ENCODE measurements around the gene SCRN3. TPM values are rescaled to one million over a fixed set of nuclear protein-coding genes. Genes with fewer than 3 reads are reported as not detected.

SCRN3 gene
- total and polyA plus RNA-seq, 8 donors: 4.3 to 39.7 (median 14.5) TPM

- peaks cover 8 to 70% (median 48%) of the 10 kb centered on the region in 4 donors for H3K36me3 ChIP-seq
These were observed 51.0 kb downstream of the SCRN3 start for GRCh38 chr2:174446531-174446930.

GRCh38 chr2:174449033-174449432 lies 53.5 kb downstream of the SCRN3 start:
- no peak overlapping the region for H3K4me3 ChIP-seq
- no peaks in the 10 kb centered on the region for H3K4me1 ChIP-seq
- no peak for TF ChIP-seq POLR2A (IDR thresholded peaks at IDR 0.05)
- no peak for TF ChIP-seq EP300 (IDR thresholded peaks at IDR 0.05)
- no peak for TF ChIP-seq POLR2AphosphoS5 (IDR thresholded peaks at IDR 0.05)
- TF ChIP-seq CTCF (IDR thresholded peaks at IDR 0.05): no peak
- intact Hi-C loops (cut with DNase I; ENCODE audit: low total_unique reads): no loop called here
- peaks cover 8 to 71% (median 47%) of the 10 kb centered on the region in 4 donors for H3K36me3 ChIP-seq
- no peak for DNase-seq
- H3K9me3 ChIP-seq: no peaks in the 10 kb centered on the region
- H3K27ac ChIP-seq: no peak overlapping the region
- H3K27me3 ChIP-seq: no peaks in the 10 kb centered on the region
- 91 to 97% (median 97%) methylated on average over 2 of the region's 2 CpGs for WGBS, 5 donors

More at GRCh38 chr2:174446531-174446930, 51.0 kb downstream of the SCRN3 start:
- no peak for DNase-seq
- WGBS, 5 donors: 79 to 89% (median 86%) methylated on average over 4 of the region's 4 CpGs
- Histone ChIP-seq H3K27me3 (no peaks in the 10 kb centered on the region), H3K4me3 (no peak overlapping the region), H3K9me3 (no peaks in the 10 kb centered on the region), H3K27ac (no peak overlapping the region), H3K4me1 (no peaks in the 10 kb centered on the region)
- TF ChIP-seq POLR2A (IDR thresholded peaks at IDR 0.05): no peak
- no peak for TF ChIP-seq POLR2AphosphoS5 (IDR thresholded peaks at IDR 0.05)
- no peak for TF ChIP-seq CTCF (IDR thresholded peaks at IDR 0.05)
- TF ChIP-seq EP300 (IDR thresholded peaks at IDR 0.05): no peak
- intact Hi-C loops (cut with DNase I; ENCODE audit: low total_unique reads): no loop called here

GRCh38 chr2:174450021-174450816 lies 54.7 kb downstream of the SCRN3 start:
- WGBS, 5 donors: 85 to 94% (median 88%) methylated on average over 4 of the region's 4 CpGs
- no peak for DNase-seq
- H3K27ac ChIP-seq: no peak overlapping the region

DNA sequence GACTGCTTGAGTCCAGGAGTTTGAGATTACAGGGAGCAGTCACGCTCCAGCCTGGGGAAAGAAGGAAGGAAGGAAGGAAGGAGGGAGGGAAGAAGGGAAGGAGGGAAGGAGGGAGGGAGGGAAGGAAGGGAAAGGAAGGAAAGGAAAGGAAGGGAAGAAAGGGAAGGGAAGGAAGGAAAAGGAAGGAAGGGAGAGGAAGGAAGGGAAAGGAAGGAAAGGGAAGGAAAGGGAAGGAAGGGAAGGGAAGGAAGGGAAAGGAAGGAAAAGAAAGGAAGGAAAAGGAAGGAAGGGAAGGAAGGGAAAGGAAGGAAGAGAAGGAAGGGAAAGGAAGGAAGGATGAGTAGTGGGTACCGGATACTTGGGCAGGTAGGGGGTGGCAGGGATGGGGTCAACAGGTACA lies 59.0 kb downstream of the SCRN3 start:
- TF ChIP-seq POLR2AphosphoS5 (IDR thresholded peaks at IDR 0.05) (no peak), EP300 (IDR thresholded peaks at IDR 0.05) (no peak), CTCF (IDR thresholded peaks at IDR 0.05) (no peak), POLR2A (IDR thresholded peaks at IDR 0.05) (no peak)
- Histone ChIP-seq H3K9me3 (no peaks in the 10 kb centered on the region), H3K36me3 (peaks cover 5 to 90% (median 61%) of the 10 kb centered on the region in 4 donors), H3K4me3 (no peak overlapping the region), H3K27me3 (no peaks in the 10 kb centered on the region), H3K4me1 (no peaks in the 10 kb centered on the region), H3K27ac (no peak overlapping the region)
- no peak for DNase-seq
- 81 to 92% (median 90%) methylated on average over 2 of the region's 2 CpGs for WGBS, 5 donors
- intact Hi-C loops (cut with DNase I; ENCODE audit: low total_unique reads): no loop called here

More at GRCh38 chr2:174450021-174450816, 54.7 kb downstream of the SCRN3 start:
- TF ChIP-seq CTCF (IDR thresholded peaks at IDR 0.05) (no peak), POLR2A (IDR thresholded peaks at IDR 0.05) (no peak), EP300 (IDR thresholded peaks at IDR 0.05) (no peak), POLR2AphosphoS5 (IDR thresholded peaks at IDR 0.05) (no peak)
- Histone ChIP-seq H3K9me3 (no peaks in the 10 kb centered on the region), H3K36me3 (peaks cover 4 to 68% (median 40%) of the 10 kb centered on the region in 4 donors), H3K27me3 (no peaks in the 10 kb centered on the region), H3K4me1 (no peaks in the 10 kb centered on the region), H3K4me3 (no peak overlapping the region)
- intact Hi-C loops (cut with DNase I; ENCODE audit: low total_unique reads): no loop called here

All from stomach (tissue), 9 donors.